ENCODE results near the gene MCM7.

MCM7 gene

GRCh38 chr7:100049441-100050291, 51.5 kb downstream of the MCM7 start, which contains the start of gene ZSCAN21:
ZSCAN21 (plus strand) TSS chr7:100049774; CDS start chr7:100057007, 7,233 bp downstream.
- Histone ChIP-seq H3K4me3 (ENCODE audit: low read depth, low read length) (peak within 1 kb of the TSS; percentile 86), H3K27ac (peak within 1 kb of the TSS; percentile 98), H3K36me3 (replicated peaks) (no peaks in the 10 kb centered on the region), H3K27me3 (replicated peaks) (no peaks in the 10 kb centered on the region)
- peak; percentile 38 for TF ChIP-seq CTCF (IDR thresholded peaks at IDR 0.05; ENCODE audit: low read depth, low read length, missing control alignments)
- in situ Hi-C loops (cut with HindIII; ENCODE audit: low pct_ligation_motif_present, low sequenced_read_pairs): no loop called here
- peak; percentile 79 for DNase-seq

- no peaks in the 10 kb centered on the region for H3K27me3 ChIP-seq (replicated peaks)
- TF ChIP-seq CTCF (IDR thresholded peaks at IDR 0.05; ENCODE audit: low read depth, low read length, missing control alignments): no peak
- H3K36me3 ChIP-seq (replicated peaks): no peaks in the 10 kb centered on the region
- DNase-seq: no peak
- in situ Hi-C loops (cut with HindIII; ENCODE audit: low pct_ligation_motif_present, low sequenced_read_pairs): no loop called here
- no peak overlapping the region for H3K27ac ChIP-seq
- no peak overlapping the region for H3K4me3 ChIP-seq (ENCODE audit: low read depth, low read length)
Measured at GRCh38 chr7:100048680-100049079, 52.5 kb downstream of the MCM7 start.

GRCh38 chr7:100044718-100045117, 56.5 kb downstream of the MCM7 start:
- no peaks in the 10 kb centered on the region for H3K27me3 ChIP-seq (replicated peaks)
- H3K4me3 ChIP-seq (ENCODE audit: low read depth, low read length): no peak overlapping the region
- no peak for DNase-seq
- peak; percentile 15 for TF ChIP-seq CTCF (IDR thresholded peaks at IDR 0.05; ENCODE audit: low read depth, low read length, missing control alignments)
- no peak overlapping the region for H3K27ac ChIP-seq
- in situ Hi-C loops (cut with HindIII; ENCODE audit: low pct_ligation_motif_present, low sequenced_read_pairs): no loop called here
- H3K36me3 ChIP-seq (replicated peaks): no peaks in the 10 kb centered on the region

Data from brain microvascular endothelial cell (primary cell).